Eye (tissue), 1 donor: ENCODE measurements around the gene TGFBR1.
"Not testable (repeated sequence)": the region's sequence is repeated elsewhere in the genome, so short reads cannot be mapped to it uniquely, and the experiment has no call there.

Experiments used
- DNase-seq: peaks from one replicate; pipeline ENCODE4 v3.0.0-alpha.2; 2015

Gene TGFBR1

DNA sequence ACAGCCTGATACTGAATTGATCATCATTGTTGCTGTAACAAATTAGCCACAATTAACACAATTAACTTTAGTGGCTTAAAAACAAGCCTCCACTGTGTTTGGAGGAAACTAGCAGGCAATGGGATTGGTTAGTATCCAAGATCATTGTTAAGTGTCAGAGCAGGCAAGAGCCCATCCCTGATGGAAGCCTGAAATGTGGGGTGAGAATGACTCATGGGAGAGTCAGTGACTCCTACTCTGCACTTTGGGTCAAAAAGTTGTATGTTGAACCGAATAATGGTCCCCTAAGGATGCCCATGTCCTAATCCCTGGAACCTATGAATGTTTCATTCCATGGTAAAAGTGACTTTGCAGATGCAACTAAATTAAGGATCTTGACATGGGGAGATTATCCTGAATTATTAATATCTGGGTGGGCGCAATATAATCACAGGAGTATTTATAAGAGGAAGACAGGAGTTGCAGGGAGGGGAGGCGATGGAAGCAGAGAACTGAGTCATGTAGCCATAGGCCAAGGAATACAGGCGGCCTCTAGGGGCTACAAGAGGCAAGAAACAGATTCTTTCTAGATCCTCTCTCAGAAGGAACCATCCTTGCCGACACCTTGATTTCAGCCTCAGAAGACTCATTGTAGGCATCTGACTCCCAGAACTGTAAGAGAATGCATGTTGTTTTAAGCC, 88.0 kb downstream of the TGFBR1 start:
- DNase-seq: no peak

DNA sequence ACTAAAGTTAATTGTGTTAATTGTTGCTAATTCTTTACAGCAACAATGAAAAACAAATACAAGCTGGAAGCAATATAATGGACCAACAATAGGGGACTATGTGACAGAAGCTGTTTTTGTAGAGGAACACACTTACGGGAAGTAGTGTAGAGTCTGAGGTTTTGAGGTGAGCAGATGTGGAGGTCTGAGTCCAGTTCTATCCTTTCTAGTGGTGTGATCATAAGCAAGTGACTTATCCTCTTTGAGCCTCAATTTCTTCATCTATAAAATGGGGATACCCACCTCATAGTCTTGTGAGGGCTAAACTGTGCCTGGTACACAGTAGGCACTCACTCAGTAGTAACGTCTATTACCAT, 88.5 kb downstream of the TGFBR1 start:
- DNase-seq: no peak

DNA sequence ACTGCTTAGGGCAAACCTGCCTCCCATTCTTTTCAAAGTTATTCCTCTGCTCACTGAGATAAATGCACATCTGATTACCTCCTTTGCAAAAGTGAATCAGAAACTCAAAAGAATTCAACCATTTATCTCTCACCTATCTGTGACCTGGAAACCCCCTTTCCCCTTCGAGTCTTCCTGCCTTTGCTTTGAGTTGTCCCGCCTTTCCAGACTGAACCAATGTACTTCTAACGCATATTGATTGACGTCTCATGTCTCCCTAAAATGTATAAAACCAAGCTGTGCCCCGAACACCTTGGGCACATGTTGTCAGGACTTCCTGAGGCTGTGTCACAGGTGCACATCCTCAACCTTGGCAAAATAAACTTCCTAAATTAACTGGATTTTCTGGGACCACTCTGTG, 91.6 kb downstream of the TGFBR1 start:
- not testable (repeated sequence) for DNase-seq

DNA sequence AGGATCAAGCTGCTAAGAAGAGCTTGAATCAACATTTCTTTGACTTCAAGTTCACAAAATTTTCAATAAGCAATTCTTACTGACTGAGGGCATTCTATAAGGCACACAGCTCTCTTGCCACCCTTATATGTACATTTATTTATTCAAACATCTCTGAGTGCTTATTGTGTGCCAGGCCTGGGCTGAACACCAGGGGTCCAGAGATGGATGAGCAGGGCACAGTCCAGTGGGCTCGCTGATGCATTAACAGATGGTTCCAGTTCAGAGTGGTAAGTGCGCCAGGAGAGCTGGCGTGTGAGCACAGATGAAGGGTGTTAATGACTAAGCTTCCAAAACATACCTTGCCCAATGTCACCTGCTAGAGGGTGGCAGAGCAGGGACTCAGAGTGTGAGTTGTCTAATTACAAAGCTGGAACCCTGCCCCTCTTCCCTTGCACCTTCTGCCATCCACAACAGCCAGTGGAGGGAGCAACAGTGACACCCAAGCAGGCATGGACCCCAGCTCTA, 92.3 kb downstream of the TGFBR1 start:
- DNase-seq: no peak

DNA sequence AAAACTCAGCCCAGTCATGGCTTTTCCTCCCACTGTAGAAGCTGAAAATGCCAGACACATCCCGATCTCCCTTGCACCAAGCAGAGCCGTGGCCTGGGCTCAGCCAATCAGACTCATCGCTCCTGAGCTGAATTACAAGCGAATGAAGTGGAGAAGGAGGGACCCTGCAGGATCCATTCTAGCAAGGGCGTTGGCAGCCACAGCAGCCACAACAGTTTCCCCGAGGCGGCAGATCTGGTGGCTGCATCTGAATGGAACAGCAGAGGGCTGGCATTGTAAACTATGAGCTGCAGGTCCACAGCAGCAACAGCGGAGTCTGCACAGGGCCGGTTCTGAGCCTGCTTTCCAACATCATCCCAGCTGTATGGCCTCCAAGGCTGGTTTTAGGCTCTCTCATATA, 93.1 kb downstream of the TGFBR1 start:
- DNase-seq: no peak

DNA sequence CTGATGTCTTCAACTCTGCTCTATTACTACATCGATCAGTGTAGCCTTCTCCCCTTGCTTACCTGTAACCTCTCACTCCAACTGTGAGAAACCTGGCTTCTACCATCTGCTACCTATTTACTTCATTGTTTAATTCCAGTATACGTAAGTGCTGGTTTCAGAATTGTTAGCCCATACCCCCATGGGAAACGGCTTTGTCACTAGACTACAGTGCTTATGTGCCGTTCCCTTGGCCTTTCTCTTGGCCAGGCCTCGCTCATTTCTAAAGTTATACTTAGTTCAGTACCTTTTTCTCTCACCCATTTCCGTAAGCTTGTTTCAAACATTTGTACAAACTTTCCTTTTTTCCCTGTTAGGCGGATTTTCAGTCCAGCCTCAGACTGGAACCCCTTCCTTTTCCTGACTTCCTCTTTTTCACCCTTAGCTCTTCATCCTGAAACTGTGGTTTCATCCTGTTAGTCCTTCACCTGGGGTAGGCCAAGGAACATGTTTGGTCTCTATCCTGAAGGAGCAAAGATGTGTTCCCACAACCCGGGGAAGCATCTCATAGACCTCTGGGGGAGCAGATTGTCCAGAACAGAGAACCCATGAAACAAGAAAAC, 95.1 kb downstream of the TGFBR1 start:
- DNase-seq: no peak

DNA sequence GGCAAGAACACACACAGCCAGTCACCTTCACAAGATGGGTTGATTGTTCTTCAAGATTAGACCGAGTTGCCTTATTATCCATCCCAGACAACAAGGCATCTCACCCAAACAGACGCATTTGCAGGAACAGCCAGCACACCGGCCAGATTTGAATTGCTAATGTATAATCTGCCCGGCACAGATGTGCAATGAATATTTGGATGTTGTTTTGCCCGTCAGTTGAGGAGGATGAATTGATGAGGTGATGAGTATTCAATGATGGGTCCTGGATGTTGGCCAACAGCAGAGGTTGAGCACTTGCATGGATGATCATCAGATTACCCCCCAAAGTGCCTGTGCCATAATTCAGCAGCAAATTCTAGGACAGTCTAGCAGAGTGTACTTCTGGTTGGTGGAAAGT, 96.7 kb downstream of the TGFBR1 start:
- DNase-seq: no peak
